ENCODE measurements around the gene KRTAP13-3. TPM values are rescaled to one million over a fixed set of nuclear protein-coding genes. Genes with fewer than 3 reads are reported as not detected.

Gene KRTAP13-3
- polyA plus RNA-seq, 4 donors, result not detected

GRCh38 chr21:30382201-30382600, 43.5 kb downstream of the KRTAP13-3 start:
- Histone ChIP-seq H3K27ac (ENCODE audit: low read depth in 1 of 3, low read length in 2 of 3) (no peak overlapping the region), H3K4me3 (ENCODE audit: low read depth in 1 of 3, low read length in 3 of 3) (no peak overlapping the region), H3K9me3 (ENCODE audit: control insufficient read depth in 2 of 2, insufficient read depth in 1 of 2, low read depth in 1 of 2, low read length in 1 of 2) (peaks cover 0 to 4% of the 10 kb centered on the region in 2 donors), H3K36me3 (ENCODE audit: control insufficient read depth in 3 of 3, insufficient read depth in 2 of 3, low read depth in 1 of 3, low read length in 3 of 3) (no peaks in the 10 kb centered on the region), H3K27me3 (ENCODE audit: control insufficient read depth in 3 of 3, insufficient read depth in 3 of 3, low read length in 3 of 3) (no peaks in the 10 kb centered on the region), H3K4me1 (ENCODE audit: control insufficient read depth in 3 of 3, insufficient read depth in 2 of 3, low read depth in 1 of 3, low read length in 2 of 3) (no peaks in the 10 kb centered on the region)
- FAIRE-seq, result no peak
- 34 to 61% (median 52%) methylated on average over 1 of the region's 1 CpG for WGBS, 3 donors
- DNase-seq, result no peak

Other genes with a start within 250 kb of the KRTAP13-3 start
- gene CLDN8, start 209.8 kb downstream of the KRTAP13-3 start, polyA plus RNA-seq, result under 1 TPM in 1 of 4 donors, not detected in 3; 0.15 TPM
- gene KRTAP24-1, start 143.0 kb downstream of the KRTAP13-3 start, polyA plus RNA-seq, result not detected
- gene KRTAP25-1, start 136.4 kb downstream of the KRTAP13-3 start, polyA plus RNA-seq, result not detected
- gene KRTAP26-1, start 105.6 kb downstream of the KRTAP13-3 start, polyA plus RNA-seq, result not detected
- not detected for gene KRTAP27-1, start 88.2 kb downstream of the KRTAP13-3 start, polyA plus RNA-seq
- gene KRTAP23-1, start 77.3 kb downstream of the KRTAP13-3 start, polyA plus RNA-seq, result not detected
- gene KRTAP13-2, start 53.7 kb downstream of the KRTAP13-3 start, polyA plus RNA-seq, result 1 to 10 TPM in 1 of 4 donors, not detected in 3; 2.0 TPM
- not detected for gene KRTAP13-1, start 29.9 kb downstream of the KRTAP13-3 start, polyA plus RNA-seq
- gene KRTAP13-4, start 4.3 kb upstream of the KRTAP13-3 start, polyA plus RNA-seq, result not detected
- gene KRTAP15-1, start 14.3 kb upstream of the KRTAP13-3 start, polyA plus RNA-seq, result not detected
- not detected for gene KRTAP19-1, start 54.4 kb upstream of the KRTAP13-3 start, polyA plus RNA-seq
- not detected for gene KRTAP19-2, start 61.5 kb upstream of the KRTAP13-3 start, polyA plus RNA-seq
- not detected for gene KRTAP19-3, start 66.1 kb upstream of the KRTAP13-3 start, polyA plus RNA-seq
- gene KRTAP19-4, start 71.2 kb upstream of the KRTAP13-3 start, polyA plus RNA-seq, result not detected
- not detected for gene KRTAP19-5, start 76.2 kb upstream of the KRTAP13-3 start, polyA plus RNA-seq
- not detected for gene KRTAP19-6, start 115.9 kb upstream of the KRTAP13-3 start, polyA plus RNA-seq
- not detected for gene KRTAP19-7, start 135.4 kb upstream of the KRTAP13-3 start, polyA plus RNA-seq
- not detected for gene KRTAP22-2, start 164.5 kb upstream of the KRTAP13-3 start, polyA plus RNA-seq
- gene KRTAP6-3, start 166.5 kb upstream of the KRTAP13-3 start, polyA plus RNA-seq, result not detected
- gene KRTAP6-2, start 173.0 kb upstream of the KRTAP13-3 start, polyA plus RNA-seq, result not detected
- not detected for gene KRTAP22-1, start 175.2 kb upstream of the KRTAP13-3 start, polyA plus RNA-seq
- gene KRTAP6-1, start 188.0 kb upstream of the KRTAP13-3 start, polyA plus RNA-seq, result not detected
- not detected for gene KRTAP20-1, start 190.5 kb upstream of the KRTAP13-3 start, polyA plus RNA-seq
- not detected for gene KRTAP20-4, start 194.7 kb upstream of the KRTAP13-3 start, polyA plus RNA-seq
- not detected for gene KRTAP20-2, start 209.3 kb upstream of the KRTAP13-3 start, polyA plus RNA-seq
- gene KRTAP20-3, start 216.9 kb upstream of the KRTAP13-3 start, polyA plus RNA-seq, result not detected

Data from small intestine (tissue), 7 donors.